Left lung (tissue), 10 donors: ENCODE results near the gene FAIM2. TPM values are rescaled to one million over a fixed set of nuclear protein-coding genes. Genes with fewer than 3 reads are reported as not detected.
A peak's percentile ranks its signal among the peaks of the same experiment; 100 is the strongest.

Source experiments
- ATAC-seq: fragments of 200-7000 bp; cut with Tn5 transposase; one replicate; pipeline ENCODE4 v1.9.1; 2020; ENCODE audit warnings: moderate library complexity
- DNase-seq, 4 donors: peaks; one replicate each; pipeline ENCODE4 v3.0.0-alpha.2; 2013 to 2020
- H3K27ac ChIP-seq, 2 donors: fragments of 200-600 bp; sonication (generic) in 1 of 2; one replicate each; pipeline versions ENCODE4 v1.5.0 to v1.8.0; 2020 to 2021
- H3K27me3 ChIP-seq, 2 donors: fragments of 200-600 bp; sonication (generic) in 1 of 2; one replicate each; pipeline versions ENCODE4 v1.5.0 to v1.8.0; 2020 to 2021
- H3K36me3 ChIP-seq, 2 donors: fragments of 200-600 bp; sonication (generic) in 1 of 2; one replicate each; pipeline versions ENCODE4 v1.5.0 to v1.8.0; 2020 to 2021
- H3K4me1 ChIP-seq, 2 donors: fragments of 200-600 bp; one replicate each; pipeline ENCODE4 v1.8.0; 2021
- H3K4me3 ChIP-seq, 2 donors: fragments of 200-600 bp; sonication (generic) in 1 of 2; one replicate each; pipeline versions ENCODE4 v1.5.0 to v1.8.0; 2020 to 2021; ENCODE audit warnings: mild to moderate bottlenecking in 1 of 2
- H3K9me3 ChIP-seq, 2 donors: fragments of 200-600 bp; sonication (generic) in 1 of 2; one replicate each; pipeline versions ENCODE4 v1.5.0 to v1.8.0; 2020 to 2021
- CTCF ChIP-seq, 2 donors: fragments of 200-600 bp; sonication (generic) in 1 of 2; IDR thresholded peaks; one replicate each; pipeline versions ENCODE4 v1.5.0 to v1.8.0; 2021; ENCODE audit warnings: antibody characterized with exemption in 2 of 2
- intact Hi-C, 2 donors: fragments of 100-400 bp; cut with DNase I; formaldehyde crosslinking; loops; one replicate each; pipeline versions ENCODE4 v1.11.2 to v1.14.2; 2022
- polyA plus RNA-seq, 6 donors: library from polyadenylated mRNA; unstranded; fragments of 120-200 nt; gene quantifications; one replicate each; pipeline ENCODE4 v1.2.1, GENCODE V29; 2013; ENCODE audit not compliant: insufficient read length in 6 of 6
- total RNA-seq, 2 donors: library from RNA; stranded (reverse); fragmentation: NEBNext Ultra II Directional; extraction: Animal tissue kit (Norgen Biotek cat#: 25700); gene quantifications; one replicate each; pipeline ENCODE4 v1.2.1, GENCODE V29; 2021
- donor health status: DM: no; HTN: yes; CAD: no.
- donor health status: DM: no; HTN: no; CAD: no.

The FAIM2 gene
- total and polyA plus RNA-seq, 8 donors = 0.27 to 1.8 (median 0.70) TPM

GRCh38 chr12:49854976-49855375 lies 48.7 kb downstream of the FAIM2 start:
- Histone ChIP-seq H3K27me3 (peaks cover 0 to 23% of the 10 kb centered on the region in 2 donors), H3K9me3 (no peaks in the 10 kb centered on the region), H3K36me3 (no peaks in the 10 kb centered on the region), H3K4me1 (no peaks in the 10 kb centered on the region), H3K4me3 (no peak overlapping the region), H3K27ac (no peak overlapping the region)
- DNase-seq = no peak
- ATAC-seq = no peak
- no peak for TF ChIP-seq CTCF (IDR thresholded peaks at IDR 0.05)
- intact Hi-C loops = no loop called here

- intact Hi-C loops = no loop called here
- peaks cover 0 to 26% of the 10 kb centered on the region in 2 donors for H3K27me3 ChIP-seq
- H3K4me3 ChIP-seq = no peak overlapping the region
- H3K4me1 ChIP-seq = no peaks in the 10 kb centered on the region
- no peak overlapping the region for H3K27ac ChIP-seq
- H3K9me3 ChIP-seq = no peaks in the 10 kb centered on the region
- ATAC-seq (no peak), DNase-seq (no peak)
- H3K36me3 ChIP-seq = no peaks in the 10 kb centered on the region
- no peak for TF ChIP-seq CTCF (IDR thresholded peaks at IDR 0.05)
Measured at GRCh38 chr12:49853671-49854070, 50.0 kb downstream of the FAIM2 start.

- H3K4me1 ChIP-seq = peaks cover 4 to 7% of the 10 kb centered on the region in 2 donors
- no peak overlapping the region for H3K27ac ChIP-seq
- ATAC-seq (no peak), DNase-seq (no peak)
- peaks cover 0 to 31% of the 10 kb centered on the region in 2 donors for H3K27me3 ChIP-seq
- H3K4me3 ChIP-seq = no peak overlapping the region
- no peaks in the 10 kb centered on the region for H3K9me3 ChIP-seq
- H3K36me3 ChIP-seq = no peaks in the 10 kb centered on the region
- no peak for TF ChIP-seq CTCF (IDR thresholded peaks at IDR 0.05)
- intact Hi-C loops = no loop called here
Measured at GRCh38 chr12:49847161-49847560, 56.5 kb downstream of the FAIM2 start.

GRCh38 chr12:49846032-49846431 lies 57.7 kb downstream of the FAIM2 start:
- TF ChIP-seq CTCF (IDR thresholded peaks at IDR 0.05) = no peak
- intact Hi-C loops = no loop called here

GRCh38 chr12:49843876-49844437 lies 59.7 kb downstream of the FAIM2 start:
- Histone ChIP-seq H3K4me3 (no peak overlapping the region), H3K27me3 (peaks cover 0 to 16% of the 10 kb centered on the region in 2 donors), H3K27ac (peak overlapping the region in 1 of 2 donors; percentile 87), H3K4me1 (peaks cover 8 to 19% of the 10 kb centered on the region in 2 donors), H3K36me3 (no peaks in the 10 kb centered on the region), H3K9me3 (no peaks in the 10 kb centered on the region)
- intact Hi-C loops = no loop called here
- ATAC-seq (no peak), DNase-seq (no peak)
- TF ChIP-seq CTCF (IDR thresholded peaks at IDR 0.05) = no peak

More at GRCh38 chr12:49846032-49846431, 57.7 kb downstream of the FAIM2 start:
- DNase-seq (no peak), ATAC-seq (no peak)
- Histone ChIP-seq H3K4me1 (peaks cover 8 to 18% of the 10 kb centered on the region in 2 donors), H3K9me3 (no peaks in the 10 kb centered on the region), H3K27ac (no peak overlapping the region), H3K4me3 (no peak overlapping the region), H3K36me3 (no peaks in the 10 kb centered on the region), H3K27me3 (peaks cover 0 to 31% of the 10 kb centered on the region in 2 donors)
